IMR-90 (cell line): ENCODE measurements around the gene ITPR2. TPM values are rescaled to one million over a fixed set of nuclear protein-coding genes. Genes with fewer than 3 reads are reported as not detected.

ENCODE experiments used
- ATAC-seq: fragments of 200-7000 bp; cut with Tn5 transposase; 2 replicates; pipeline ENCODE4 v1.9.1; 2020; ENCODE audit warnings: low read depth, mild to moderate bottlenecking, moderate library complexity
- BruUV-seq: library from RNA; stranded (reverse); fragments of 400-500 nt; replicated peaks from 2 replicates; lab custom pipeline; 2021; lab: Mats Ljungman, UMichigan
- CTCF ChIA-PET: fragments of 300-600 bp; formaldehyde crosslinking; extraction: SDS; loops from one replicate; lab custom pipeline; 2021; ENCODE audit warnings: antibody characterized with exemption; lab: Yijun Ruan, JAX
- POLR2A ChIA-PET: fragments of 300-600 bp; sonication (Branson Sonifier 250); formaldehyde crosslinking; loops from one replicate; lab custom pipeline; 2022; ENCODE audit warnings: antibody characterized with exemption; ENCODE audit not compliant: unreplicated experiment; lab: Charles Lee
- DNase-seq: peaks from one replicate; pipeline ENCODE4 v3.0.0; 2013
- H2AFZ ChIP-seq: replicated peaks from 2 replicates; pipeline ENCODE3; 2013; ENCODE audit warnings: low read length, mild to moderate bottlenecking; ENCODE audit not compliant: poor library complexity
- H2AK5ac ChIP-seq: 2 replicates; pipeline ENCODE4 v1.6.1; 2013; ENCODE audit warnings: low read depth, low read length, inconsistent platforms
- H2AK9ac ChIP-seq: replicated peaks from 2 replicates; pipeline ENCODE3; 2013; ENCODE audit warnings: mild to moderate bottlenecking, low read depth, low read length, moderate library complexity; ENCODE audit not compliant: poor library complexity
- H2BK120ac ChIP-seq: 2 replicates; pipeline ENCODE4 v1.6.1; 2013; ENCODE audit warnings: low read depth, low read length, inconsistent platforms
- H2BK15ac ChIP-seq: 3 replicates; pipeline ENCODE4 v1.6.1; 2013; ENCODE audit warnings: low read depth, low read length, inconsistent platforms
- H2BK20ac ChIP-seq: 2 replicates; pipeline ENCODE4 v1.6.1; 2013; ENCODE audit warnings: low read depth, mild to moderate bottlenecking, inconsistent platforms, low read length, moderate library complexity
- H2BK5ac ChIP-seq: 2 replicates; pipeline ENCODE4 v1.6.1; 2013; ENCODE audit warnings: mild to moderate bottlenecking, low read depth, low read length, inconsistent platforms; ENCODE audit not compliant: poor library complexity, severe bottlenecking
- H3K14ac ChIP-seq: replicated peaks from 2 replicates; pipeline ENCODE4 v1.6.1; 2013; ENCODE audit warnings: low read depth, low read length, inconsistent platforms
- H3K18ac ChIP-seq: 2 replicates; pipeline ENCODE4 v1.6.1; 2013; ENCODE audit warnings: low read depth, low read length, control low read depth
- H3K23ac ChIP-seq: 2 replicates; pipeline ENCODE4 v1.6.1; 2013; ENCODE audit warnings: low read depth, low read length, inconsistent platforms
- H3K27ac ChIP-seq: 2 replicates; pipeline ENCODE4 v1.5.1; 2013; ENCODE audit warnings: mild to moderate bottlenecking, control low read depth, low read length; ENCODE audit not compliant: insufficient read depth
- H3K27me3 ChIP-seq: 2 replicates; pipeline ENCODE4 v1.6.1; 2013; ENCODE audit warnings: low read length; ENCODE audit not compliant: control insufficient read depth, insufficient read depth
- H3K36me3 ChIP-seq: 2 replicates; pipeline ENCODE4 v1.6.1; 2013; ENCODE audit warnings: low read length, mixed read lengths; ENCODE audit not compliant: control insufficient read depth, insufficient read depth
- H3K4ac ChIP-seq: 2 replicates; pipeline ENCODE4 v1.6.1; 2013; ENCODE audit warnings: low read depth, low read length, inconsistent platforms
- H3K4me1 ChIP-seq: 2 replicates; pipeline ENCODE4 v1.6.1; 2013; ENCODE audit warnings: low read length, mixed read lengths; ENCODE audit not compliant: control insufficient read depth, insufficient read depth
- H3K4me2 ChIP-seq: 2 replicates; pipeline ENCODE4 v1.6.1; 2013; ENCODE audit warnings: low read depth, mild to moderate bottlenecking, control low read depth, low read length, moderate library complexity
- H3K4me3 ChIP-seq: 2 replicates; pipeline ENCODE4 v1.5.1; 2013; ENCODE audit warnings: low read depth, mild to moderate bottlenecking, control low read depth, low read length, moderate library complexity; ENCODE audit not compliant: insufficient read depth
- H3K56ac ChIP-seq: 2 replicates; pipeline ENCODE4 v1.6.1; 2013; ENCODE audit warnings: low read length, inconsistent platforms; ENCODE audit not compliant: insufficient read depth; ENCODE audit errors: extremely low read depth
- H3K79me1 ChIP-seq, 2 experiments: 2 replicates each; pipeline ENCODE4 v1.6.1; 2013; ENCODE audit warnings: low read length in 2 of 2, inconsistent platforms in 1 of 2, low read depth in 1 of 2
- H3K9ac ChIP-seq: 2 replicates; pipeline ENCODE4 v1.6.1; 2013; ENCODE audit warnings: low read depth, low read length, control low read depth
- H3K9me1 ChIP-seq: 2 replicates; pipeline ENCODE4 v1.6.1; 2013; ENCODE audit warnings: low read length, inconsistent platforms; ENCODE audit not compliant: insufficient read depth
- H3K9me3 ChIP-seq: 2 replicates; pipeline ENCODE4 v1.6.1; 2013; ENCODE audit warnings: low read length; ENCODE audit not compliant: control insufficient read depth, insufficient read depth
- H4K20me1 ChIP-seq: 2 replicates; pipeline ENCODE4 v1.6.1; 2013; ENCODE audit warnings: low read length, inconsistent platforms; ENCODE audit not compliant: insufficient read depth
- H4K5ac ChIP-seq: 2 replicates; pipeline ENCODE4 v1.6.1; 2013; ENCODE audit warnings: mild to moderate bottlenecking, low read depth, low read length, control low read depth
- H4K8ac ChIP-seq, 2 experiments: 2 replicates each; pipeline ENCODE4 v1.6.1; 2013; ENCODE audit warnings: low read depth in 2 of 2, low read length in 2 of 2, control low read depth in 1 of 2, inconsistent platforms in 1 of 2
- H4K91ac ChIP-seq: 2 replicates; pipeline ENCODE4 v1.6.1; 2013; ENCODE audit warnings: low read depth, low read length, inconsistent platforms; ENCODE audit not compliant: insufficient read depth
- MAFK ChIP-seq: IDR thresholded peaks from 2 replicates; pipeline ENCODE4 v1.6.1; 2012; ENCODE audit warnings: low read depth, low read length, improper control_type of control experiment
- dilution Hi-C: fragments of 300-500 bp; cut with HindIII; formaldehyde crosslinking; loops from one replicate; pipeline ENCODE4 v1.14.3; 2018; ENCODE audit warnings: low sequenced_read_pairs; ENCODE audit not compliant: unreplicated experiment
- in situ Hi-C: fragments of 300-500 bp; cut with MboI; formaldehyde crosslinking; loops from 3 replicates; pipeline ENCODE4 v1.14.3; 2019; ENCODE audit warnings: low sequenced_read_pairs, inconsistent platforms, mixed read lengths
- intact Hi-C: fragments of 100-400 bp; cut with micrococcal nuclease; formaldehyde crosslinking; loops from 2 replicates; pipeline ENCODE4 v1.10.0; 2022
- polyA plus RNA-seq, 3 experiments: library from polyadenylated mRNA; depleted of rRNA; stranded (reverse); fragments of >200 nt; gene quantifications; 2 replicates each; pipeline ENCODE4 v1.2.3, GENCODE V29; 2012; ENCODE audit warnings: low replicate concordance in 1 of 3
- total RNA-seq: library from RNA; depleted of rRNA; stranded (reverse); fragments of >200 nt; gene quantifications from 2 replicates; pipeline ENCODE4 v1.2.3, GENCODE V29; 2012

ITPR2 gene
- total and polyA plus RNA-seq, 2 of the 4 experiments (the other 2 are of a cell fraction): 1.2 to 9.0 TPM

DNA sequence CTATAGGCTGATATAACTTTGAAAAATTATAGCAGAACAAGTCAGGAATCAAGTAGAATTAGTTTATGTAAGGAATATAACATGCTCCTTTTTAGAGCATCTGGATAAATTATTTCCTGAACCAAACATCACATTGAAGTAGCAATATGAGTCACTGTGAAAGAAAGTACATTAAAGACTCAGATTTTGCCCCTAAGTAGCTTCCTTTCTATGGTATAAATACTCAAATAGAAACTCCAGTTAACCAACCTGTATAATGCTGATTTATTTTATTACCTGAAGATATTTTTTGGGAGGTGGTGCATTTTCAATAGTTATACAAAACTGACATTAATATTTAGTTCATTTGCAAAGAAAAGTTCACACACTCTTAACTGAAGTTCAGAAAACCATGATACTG, 312.1 kb downstream of the ITPR2 start:
- Histone ChIP-seq H3K4me1 (no peaks in the 10 kb centered on the region), H3K9me3 (peaks cover 8% of the 10 kb centered on the region), H2AFZ (no peak overlapping the region), H3K4me2 (no peak overlapping the region), H3K79me1 (no peaks in the 10 kb centered on the region), H3K27me3 (no peaks in the 10 kb centered on the region), H4K8ac (no peak overlapping the region), H4K20me1 (no peaks in the 10 kb centered on the region), H3K56ac (no peak overlapping the region), H3K14ac (no peak overlapping the region), H3K9me1 (no peaks in the 10 kb centered on the region), H2AK9ac (no peak overlapping the region), H3K27ac (no peak overlapping the region), H2AK5ac (no peak overlapping the region), H3K36me3 (no peaks in the 10 kb centered on the region), H4K91ac (no peak overlapping the region), H2BK5ac (no peak overlapping the region), H4K5ac (no peak overlapping the region), H2BK120ac (no peak overlapping the region), H3K4ac (no peak overlapping the region), H2BK20ac (no peak overlapping the region), H2BK15ac (no peak overlapping the region), H3K4me3 (no peak overlapping the region), H3K18ac (no peak overlapping the region), H3K23ac (no peak overlapping the region), H3K9ac (no peak overlapping the region)
- no TSS peak for BruUV-seq
- no peak for TF ChIP-seq MAFK
- DNase-seq: no peak
- ATAC-seq: no peak
- POLR2A ChIA-PET: no interaction called here
- in situ Hi-C loops (no loop called here), intact Hi-C loops (no loop called here), dilution Hi-C loops (no loop called here)
- CTCF ChIA-PET: no interaction called here
